Measurements from ENCODE around the gene SGO2.
"Not testable (repeated sequence)": the region's sequence is repeated elsewhere in the genome, so short reads cannot be mapped to it uniquely, and the experiment has no call there.

SGO2 gene

GRCh38 chr2:200596774-200597570 is 71.0 kb downstream of the SGO2 start:
- DNase-seq = no peak

- DNase-seq = no peak
Observed at GRCh38 chr2:200599206-200599605, 73.2 kb downstream of the SGO2 start.

GRCh38 chr2:200600549-200601225 is 74.7 kb downstream of the SGO2 start:
- no peak for DNase-seq

- no peak for DNase-seq
Observed at GRCh38 chr2:200602584-200602983, 76.6 kb downstream of the SGO2 start.

GRCh38 chr2:200603972-200604371 is 78.0 kb downstream of the SGO2 start:
- no peak for DNase-seq

- no peak for DNase-seq
Observed at GRCh38 chr2:200604571-200605255, 78.7 kb downstream of the SGO2 start.

- no peak for DNase-seq
Observed at GRCh38 chr2:200608341-200609027, 82.5 kb downstream of the SGO2 start.

GRCh38 chr2:200609028-200609614 is 83.1 kb downstream of the SGO2 start:
- DNase-seq = no peak

GRCh38 chr2:200610217-200610616 is 84.2 kb downstream of the SGO2 start:
- DNase-seq = not testable (repeated sequence)

GRCh38 chr2:200613692-200614091 is 87.7 kb downstream of the SGO2 start:
- no peak for DNase-seq

- DNase-seq = no peak
Observed at GRCh38 chr2:200614249-200614648, 88.2 kb downstream of the SGO2 start.

- DNase-seq = peak; percentile 62 to 66 (median 62)
Observed at GRCh38 chr2:200615247-200615646, 89.2 kb downstream of the SGO2 start.

- DNase-seq = peak; percentile 14 to 46 (median 31)
Observed at GRCh38 chr2:200616193-200616592, 90.2 kb downstream of the SGO2 start.

- DNase-seq = peak in 1 of 3 donors; percentile 15
Observed at GRCh38 chr2:200616656-200617055, 90.6 kb downstream of the SGO2 start.

GRCh38 chr2:200617156-200618053 is 91.4 kb downstream of the SGO2 start:
- DNase-seq = no peak

GRCh38 chr2:200618054-200618419 is 92.0 kb downstream of the SGO2 start:
- no peak for DNase-seq

GRCh38 chr2:200618590-200619021 is 92.6 kb downstream of the SGO2 start:
- peak; percentile 34 to 48 (median 39) for DNase-seq

GRCh38 chr2:200619279-200619678 is 93.3 kb downstream of the SGO2 start:
- no peak for DNase-seq

- DNase-seq = peak; percentile 33 to 54 (median 44)
Observed at GRCh38 chr2:200620606-200621390, 94.8 kb downstream of the SGO2 start.

- no peak for DNase-seq
Observed at GRCh38 chr2:200622106-200622505, 96.1 kb downstream of the SGO2 start.

GRCh38 chr2:200624026-200624425 is 98.0 kb downstream of the SGO2 start:
- peak in 2 of 3 donors; percentile 15 to 26 for DNase-seq

Data from suppressor macrophage treated with lipopolysaccharide for 1 hour (primary cell).